Lung microvascular endothelial cell (primary cell): Measurements from ENCODE around the gene CST4. TPM values are rescaled to one million over a fixed set of nuclear protein-coding genes. Genes with fewer than 3 reads are reported as not detected.
"Not testable (repeated sequence)": the region's sequence is repeated elsewhere in the genome, so short reads cannot be mapped to it uniquely, and the experiment has no call there.

Experiments
- DNase-seq, 2 donors: peaks; one replicate each; pipeline versions ENCODE4 v3.0.0 to v3.0.0-alpha.2; 2010; ENCODE audit warnings: low read depth in 2 of 2
- total RNA-seq: library from RNA; depleted of rRNA; stranded (reverse); fragments of >200 nt; gene quantifications from 2 replicates; pipeline ENCODE4 v1.2.1, GENCODE V29; 2014

Gene CST4
- total RNA-seq, 1 donor from 2014 or later: not detected

DNA sequence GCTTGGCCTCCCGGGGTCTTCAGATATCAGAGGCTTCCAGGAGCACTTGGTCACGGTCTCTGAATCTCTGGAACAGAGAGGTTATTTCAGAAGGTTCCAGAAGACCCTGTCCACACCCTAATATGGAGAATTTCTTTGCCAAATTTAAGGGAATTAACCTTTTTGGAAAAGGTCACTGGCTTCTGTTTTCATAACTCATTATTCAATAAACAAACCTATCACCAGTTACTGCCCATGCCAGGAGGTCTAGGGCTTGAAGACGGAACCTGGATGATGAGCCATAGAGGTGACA lies 507 bp upstream of the CST4 start:
- DNase-seq: no peak

DNA sequence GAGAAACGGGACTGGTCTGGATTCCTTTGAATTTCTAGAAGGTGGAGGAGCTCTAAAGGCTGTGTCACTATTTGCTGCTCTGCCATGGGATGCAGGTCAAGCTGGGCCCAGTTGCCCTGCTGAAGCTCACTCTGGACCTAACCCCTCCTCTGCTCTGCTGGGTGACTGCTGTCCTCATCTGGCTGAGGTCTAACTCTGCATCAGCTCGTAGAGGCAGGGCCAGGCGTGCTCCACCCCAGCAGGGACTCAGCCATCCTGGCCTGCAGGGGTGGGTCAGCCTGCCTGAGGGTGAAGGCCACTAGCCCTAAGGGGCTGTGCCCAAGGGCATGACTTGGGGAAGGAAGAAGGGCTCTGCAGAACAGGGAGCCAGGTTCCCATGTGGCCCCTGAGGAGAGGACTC lies 852 bp downstream of the CST4 start:
- no peak for DNase-seq

DNA sequence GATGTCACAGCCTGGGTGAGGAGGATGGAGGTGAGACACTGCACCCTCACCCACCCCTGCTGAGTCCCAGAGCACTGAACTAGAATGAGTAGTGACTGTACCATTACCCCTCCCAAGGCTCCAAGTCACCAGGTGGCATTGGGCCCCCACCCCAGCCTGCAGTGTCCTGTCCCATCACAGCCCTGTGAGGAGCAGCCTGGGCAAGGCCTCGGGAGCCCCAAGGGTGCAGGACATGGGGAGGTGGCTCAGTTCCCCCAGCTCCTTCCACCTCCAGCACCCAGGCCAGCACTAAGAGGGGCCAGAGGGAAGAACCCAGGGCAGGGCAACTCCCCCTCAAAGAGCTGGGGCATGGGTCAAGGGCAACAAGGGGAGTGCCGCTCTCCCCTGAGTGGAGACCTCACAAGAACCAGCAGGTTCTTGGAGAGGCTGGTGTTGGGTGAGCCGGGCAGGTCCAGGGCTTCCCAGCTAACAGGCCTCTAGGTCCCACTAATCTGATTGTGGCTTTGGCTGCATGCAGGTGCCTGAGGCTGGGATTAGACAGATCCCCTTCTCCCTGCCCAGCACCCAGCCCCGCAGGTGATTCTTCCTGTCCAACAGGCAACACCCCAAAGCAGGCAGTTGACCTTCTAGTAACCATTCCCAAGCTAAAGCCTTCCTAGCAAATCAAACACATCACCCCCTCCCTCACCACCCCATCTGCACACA lies 2.6 kb downstream of the CST4 start:
- no peak for DNase-seq

DNA sequence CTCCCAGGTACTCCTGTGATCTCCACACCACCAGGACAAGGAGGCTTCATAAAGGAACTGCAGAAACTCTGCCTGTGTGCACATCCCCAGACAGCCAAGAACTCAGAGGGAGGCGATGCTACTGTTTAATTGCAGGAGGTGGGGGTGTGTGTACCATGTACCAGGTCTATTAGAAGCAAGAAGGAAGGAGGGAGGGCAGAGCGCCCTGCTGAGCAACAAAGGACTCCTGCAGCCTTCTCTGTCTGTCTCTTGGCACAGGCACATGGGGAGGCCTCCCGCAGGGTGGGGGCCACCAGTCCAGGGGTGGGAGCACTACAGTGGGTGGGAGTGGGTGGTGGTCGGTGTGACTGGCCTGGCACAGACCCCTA lies 3.3 kb downstream of the CST4 start:
- DNase-seq: not testable (repeated sequence)

DNA sequence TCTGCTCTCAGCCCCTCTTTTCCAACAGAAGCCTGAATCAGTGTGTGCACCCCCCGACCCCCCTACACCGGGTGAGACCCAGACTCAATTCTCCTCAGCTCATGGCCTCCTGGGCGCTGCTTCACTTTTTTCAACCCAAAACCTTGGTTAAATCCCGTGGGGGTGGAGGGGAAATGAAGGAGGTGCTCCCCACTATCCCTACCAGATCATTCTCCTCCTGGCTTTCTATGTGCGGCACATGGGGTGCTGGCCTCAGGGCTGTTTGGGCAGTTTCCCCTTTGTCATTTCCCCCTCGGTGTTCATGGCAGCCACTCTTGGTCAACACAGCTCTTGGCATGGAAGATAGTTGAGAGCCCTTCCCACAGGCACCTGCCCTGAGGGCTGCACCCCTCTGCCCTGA lies 4.6 kb downstream of the CST4 start:
- DNase-seq: no peak

DNA sequence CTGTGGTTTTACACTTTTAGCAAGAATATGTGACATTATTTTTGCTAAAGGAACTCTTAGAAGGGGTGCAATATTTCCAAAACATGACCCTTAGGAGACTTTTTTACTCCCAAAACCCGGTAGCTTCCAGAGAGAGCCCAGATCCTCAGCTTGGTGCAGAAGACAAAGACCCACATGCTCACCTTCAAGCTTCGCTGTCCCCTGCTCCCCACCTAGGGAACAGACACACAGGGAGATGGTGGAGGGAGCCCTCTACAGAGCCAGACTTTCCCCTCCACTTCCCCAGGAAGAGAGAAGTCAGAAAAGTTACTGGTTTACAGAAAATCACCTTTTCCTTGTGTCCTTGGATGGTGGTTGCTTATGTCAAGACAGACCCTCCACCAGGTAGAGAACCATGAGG lies 5.0 kb downstream of the CST4 start:
- DNase-seq: no peak

DNA sequence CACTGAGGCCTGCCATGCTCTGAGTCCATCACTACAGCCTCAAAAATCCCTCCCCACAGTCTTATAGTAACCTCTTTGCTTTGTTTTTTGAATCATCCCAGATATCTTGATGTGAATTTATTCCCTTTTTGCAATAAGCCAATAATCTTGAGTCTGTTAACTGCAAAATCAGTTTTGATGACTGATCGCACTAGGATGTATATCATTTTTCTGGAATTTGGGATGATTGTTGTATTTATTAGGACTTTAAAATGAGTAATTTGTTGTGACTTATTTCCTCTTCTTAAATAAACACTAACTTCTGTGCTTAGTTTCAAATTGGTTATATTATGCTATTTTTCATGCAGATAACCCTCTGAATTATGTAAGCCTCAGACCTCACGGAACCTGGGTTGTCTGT lies 5.6 kb downstream of the CST4 start:
- peak in 1 of 2 donors; percentile 59 for DNase-seq

DNA sequence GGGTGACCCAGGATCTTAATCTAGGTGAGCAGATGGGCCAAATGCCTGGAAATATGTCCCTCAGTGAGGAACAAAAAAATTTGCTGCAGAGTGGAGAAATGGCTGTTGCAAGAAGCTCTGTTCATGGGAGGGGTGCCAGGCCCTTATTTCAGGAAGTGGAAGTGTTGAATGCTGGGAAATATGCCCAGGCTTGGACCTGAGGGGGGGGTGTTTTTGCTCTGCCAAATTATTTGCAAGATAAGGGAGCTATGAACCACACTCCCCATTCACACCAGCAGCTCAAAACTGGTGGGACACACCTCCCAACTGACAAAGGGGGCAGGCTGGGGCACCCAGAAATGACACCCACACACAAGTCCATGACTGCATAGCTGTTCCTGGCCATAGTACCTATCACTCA lies 8.7 kb downstream of the CST4 start:
- no peak for DNase-seq

DNA sequence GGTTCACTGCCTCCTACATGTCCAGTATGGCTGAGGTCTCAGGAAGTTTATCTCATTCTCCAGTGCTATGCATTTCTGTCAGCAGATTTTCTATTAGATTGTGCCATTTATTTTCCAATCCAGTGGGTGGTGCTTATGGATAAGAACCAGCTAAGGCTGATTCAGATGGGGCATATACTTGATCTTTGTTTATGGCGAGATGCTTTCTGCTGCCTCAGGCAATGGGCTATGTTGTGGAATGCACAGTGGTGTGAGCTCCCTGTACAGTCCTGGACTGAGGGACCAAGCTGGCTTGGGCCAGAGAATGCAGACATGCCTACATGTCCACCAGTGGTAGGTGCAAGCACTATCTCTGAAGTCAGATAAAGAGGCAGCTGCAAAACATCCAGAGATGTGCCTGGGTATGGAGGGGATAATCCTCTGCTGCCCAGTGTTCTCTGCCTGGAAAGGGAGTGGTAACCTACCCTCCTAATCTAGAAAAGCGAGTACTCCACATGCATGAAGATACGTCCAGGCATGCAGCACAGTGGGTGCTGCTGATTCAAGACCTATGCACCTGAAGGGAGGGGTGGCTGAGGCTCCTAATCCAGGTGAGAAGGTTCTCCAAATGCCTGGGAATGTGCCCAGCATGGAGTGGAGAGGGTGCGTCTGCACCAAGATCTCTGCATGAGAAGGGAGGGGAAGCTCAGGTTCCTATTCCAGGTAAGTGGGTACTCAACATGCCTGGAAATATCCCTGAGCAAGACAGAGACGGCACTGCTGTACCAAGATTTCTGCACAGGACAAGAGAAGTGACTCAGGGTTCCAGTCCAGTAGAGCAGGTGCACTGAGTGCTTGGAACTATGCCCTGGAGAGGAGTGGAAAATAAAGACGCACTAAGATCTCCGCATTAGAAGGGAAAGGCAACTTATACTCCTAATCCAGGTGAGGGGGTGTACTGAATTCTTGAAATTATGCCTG lies 9.4 kb downstream of the CST4 start:
- DNase-seq: no peak

DNA sequence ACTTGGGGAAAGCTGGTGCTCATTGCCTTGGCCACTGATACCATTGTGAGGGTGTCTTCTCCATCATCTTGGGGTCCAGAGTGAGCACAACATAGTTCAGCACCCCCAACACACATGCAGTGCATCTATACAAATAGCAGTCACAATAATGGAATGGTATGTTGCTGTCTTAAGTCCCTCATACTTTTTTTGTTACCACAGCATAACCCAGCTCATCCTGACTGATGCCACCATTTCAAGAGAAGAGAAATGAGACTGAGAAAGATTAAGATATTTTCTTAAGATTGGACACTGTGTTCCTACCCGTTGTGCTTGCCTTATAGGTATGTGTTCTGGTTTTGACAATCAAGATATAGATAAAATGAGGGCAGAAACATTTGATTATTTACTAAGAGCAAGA lies 15.6 kb downstream of the CST4 start:
- DNase-seq: no peak

DNA sequence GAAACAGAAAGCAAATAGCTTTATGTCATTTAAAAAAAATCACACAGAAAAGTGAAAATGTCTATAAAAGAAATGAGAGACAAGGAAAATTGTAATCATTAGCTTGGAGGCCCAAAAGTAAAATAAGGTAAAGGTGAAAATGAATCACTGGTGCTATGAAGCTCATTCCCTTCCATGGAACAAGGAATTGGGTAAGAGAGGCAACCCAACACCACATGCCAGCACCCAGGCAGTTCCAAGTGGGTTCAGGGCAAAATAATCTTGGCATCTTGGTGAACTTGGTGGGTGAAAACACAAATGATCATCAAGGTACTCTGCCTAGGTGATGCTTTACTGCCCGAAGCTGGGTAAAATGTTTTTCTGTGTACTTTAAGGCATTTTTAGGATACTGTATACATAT lies 16.7 kb downstream of the CST4 start:
- DNase-seq: no peak

DNA sequence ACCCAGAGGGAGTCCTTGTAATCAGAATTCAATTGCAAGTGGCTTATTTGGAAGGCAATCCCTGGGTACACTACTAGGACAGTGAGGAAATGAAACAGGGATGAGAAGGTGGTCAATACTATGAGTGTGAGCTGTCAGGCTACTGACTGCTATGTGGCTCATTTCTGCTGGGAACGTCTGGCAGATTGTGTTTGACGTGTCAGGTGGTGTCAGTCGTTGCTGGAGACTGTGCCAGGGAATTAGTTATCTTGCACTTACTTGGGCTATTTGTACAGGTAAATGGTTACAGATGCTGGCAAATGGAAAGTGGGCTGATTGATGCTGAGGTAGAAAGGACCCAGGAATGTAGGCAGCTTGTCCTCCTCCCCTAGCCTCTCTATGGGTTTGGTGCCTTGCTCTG lies 17.4 kb downstream of the CST4 start:
- DNase-seq: no peak

DNA sequence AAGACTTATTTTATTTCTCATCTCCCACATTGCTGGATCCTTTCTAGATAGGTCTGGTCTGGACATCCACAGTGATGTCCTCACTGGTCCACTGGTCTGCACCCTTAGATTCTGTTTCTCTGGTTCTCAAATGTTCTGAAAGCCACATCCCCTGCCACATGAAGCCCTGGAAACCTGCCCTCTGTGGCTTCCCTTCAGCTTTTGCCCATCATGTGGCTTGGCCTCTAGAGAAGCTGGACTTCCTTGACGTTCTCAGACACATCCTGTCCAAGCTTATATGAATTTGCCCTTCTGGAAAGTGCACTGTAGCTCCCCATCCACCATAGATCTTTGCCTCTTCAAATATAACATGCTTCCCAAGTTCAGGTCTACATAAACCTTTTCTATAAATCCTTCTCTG lies 18.5 kb downstream of the CST4 start:
- DNase-seq: peak in 1 of 2 donors; percentile 36

DNA sequence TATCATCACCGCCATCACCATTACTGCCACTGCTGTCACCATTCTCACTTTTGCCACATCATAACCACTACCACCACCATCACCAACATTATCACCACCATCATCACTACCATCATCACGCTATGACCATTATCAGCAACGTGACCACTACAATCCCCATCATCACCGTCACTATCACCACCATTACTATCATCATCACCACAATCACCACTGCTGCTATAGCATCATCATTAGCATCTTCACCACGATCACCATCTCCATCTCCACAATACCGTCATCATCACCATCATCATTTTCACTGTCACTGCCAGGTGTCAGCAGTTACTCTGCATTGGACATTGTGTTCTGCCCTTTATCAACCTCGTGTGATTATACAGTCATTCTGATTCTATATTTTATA lies 19.0 kb downstream of the CST4 start:
- DNase-seq: no peak

DNA sequence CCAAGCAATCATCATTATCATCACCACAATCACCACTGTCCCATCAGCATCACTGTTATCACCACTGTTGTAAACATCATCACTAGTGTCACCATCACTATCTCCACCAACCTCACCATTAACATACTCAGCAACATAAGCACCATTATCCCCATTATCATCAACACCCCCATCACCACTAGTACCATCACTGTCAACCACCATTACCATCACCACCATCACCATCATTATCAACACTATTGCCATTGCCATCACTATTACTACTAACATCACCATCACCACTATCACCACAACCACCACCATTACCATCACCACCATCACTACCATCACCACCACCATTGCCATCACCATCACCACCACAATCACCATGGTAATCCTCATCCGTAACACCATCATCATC lies 19.5 kb downstream of the CST4 start:
- DNase-seq: no peak

DNA sequence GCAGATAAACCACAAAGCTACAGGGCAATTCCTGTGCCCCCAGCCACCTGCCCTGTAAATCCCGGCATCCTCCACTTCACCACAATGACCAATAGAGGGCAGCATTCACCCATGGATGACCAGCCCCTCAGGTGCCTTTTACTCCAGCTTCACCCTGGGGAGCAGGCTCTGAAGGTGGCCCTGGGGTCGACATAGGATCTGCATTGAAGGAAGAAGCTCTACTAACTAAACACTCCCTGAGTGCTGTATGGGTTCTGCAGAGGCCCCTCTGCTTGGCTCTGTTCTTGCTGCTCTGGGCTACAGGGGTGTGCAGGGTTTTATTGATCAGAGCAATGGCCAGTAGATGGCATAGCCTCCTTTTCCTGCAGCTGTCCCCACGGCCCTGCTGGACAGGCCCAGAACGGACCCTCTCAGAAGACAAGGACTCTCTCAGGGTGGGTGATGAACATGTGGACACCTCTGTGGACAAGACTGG lies 20.3 kb downstream of the CST4 start:
- DNase-seq: peak; percentile 67 to 74

DNA sequence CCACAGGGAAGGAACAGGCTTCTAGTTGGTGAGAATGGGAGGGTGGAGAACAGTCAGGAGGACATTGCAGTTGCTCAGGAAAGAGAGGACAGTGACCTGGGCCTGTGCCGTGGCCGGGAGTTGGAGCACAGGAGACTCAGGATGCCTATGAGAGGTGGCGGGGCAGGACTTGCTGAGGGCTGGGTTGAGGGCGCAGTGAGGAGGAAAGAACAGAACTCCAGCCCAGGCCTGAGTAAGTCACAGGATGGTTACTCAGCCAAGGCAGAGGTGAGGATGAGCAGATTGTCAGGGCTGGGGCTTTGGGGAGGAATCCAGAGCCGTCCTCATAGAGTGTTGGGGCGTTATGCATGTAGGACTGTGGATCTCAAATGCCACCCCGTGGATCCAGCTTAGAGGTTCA lies 21.2 kb downstream of the CST4 start:
- DNase-seq: no peak

DNA sequence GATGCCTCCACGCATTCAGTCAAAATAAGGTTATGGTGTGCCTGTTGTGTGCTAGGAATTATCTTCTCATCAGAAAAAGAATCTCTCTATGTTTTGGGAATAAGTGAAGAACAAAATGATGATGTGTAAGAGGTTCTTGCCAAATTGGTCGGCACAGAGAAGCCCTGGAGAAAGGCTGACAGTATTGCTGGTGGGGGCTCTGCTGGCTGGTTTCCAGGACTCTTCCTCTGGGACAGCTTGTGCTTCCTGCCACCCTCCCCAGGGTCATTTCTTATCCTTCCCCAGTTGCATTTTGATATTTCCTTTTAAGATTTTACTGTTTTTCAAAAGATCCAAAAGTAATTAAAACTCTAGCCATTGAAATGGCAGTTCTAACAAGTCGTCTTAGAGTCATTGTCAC lies 22.1 kb downstream of the CST4 start:
- peak in 1 of 2 donors; percentile 8 for DNase-seq

DNA sequence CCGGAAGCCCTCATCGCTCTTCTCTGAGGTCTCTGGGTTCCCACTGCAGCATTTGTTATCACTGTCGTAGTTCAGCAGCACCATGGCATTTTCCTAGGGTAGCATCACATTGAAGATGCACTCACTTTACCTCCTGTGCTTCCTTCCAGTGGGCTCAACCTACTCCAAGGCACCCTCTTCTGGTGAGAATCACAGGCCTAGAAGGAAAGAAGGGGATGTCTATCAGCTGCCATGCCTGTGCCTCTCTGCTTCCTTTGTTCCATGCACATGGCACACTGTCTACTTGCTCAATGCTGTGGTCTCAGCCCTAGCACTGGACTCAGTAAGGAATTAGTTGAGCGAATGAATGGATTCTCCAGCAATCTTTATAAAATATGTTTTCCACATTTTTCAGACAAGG lies 22.6 kb downstream of the CST4 start:
- DNase-seq: peak in 1 of 2 donors; percentile 6

DNA sequence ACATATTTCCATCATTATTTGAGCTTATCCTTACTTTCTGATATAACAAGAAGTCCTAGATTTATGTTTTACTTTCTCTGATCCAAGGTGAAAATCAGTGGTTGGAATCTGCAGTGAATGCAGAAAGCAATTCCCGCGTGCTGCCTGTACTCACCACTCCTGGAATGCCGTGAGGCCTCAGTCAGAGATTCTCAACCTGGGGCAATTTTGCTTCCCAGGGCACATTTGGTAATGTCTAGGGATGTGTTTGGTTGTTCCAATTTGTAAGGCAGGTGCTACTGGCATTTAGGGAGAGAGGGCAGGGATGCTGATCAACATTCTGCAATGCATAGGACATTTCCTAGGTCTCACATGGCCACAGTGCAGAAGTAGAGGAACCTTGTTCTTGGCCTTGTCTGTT lies 23.9 kb downstream of the CST4 start:
- DNase-seq: no peak

DNA sequence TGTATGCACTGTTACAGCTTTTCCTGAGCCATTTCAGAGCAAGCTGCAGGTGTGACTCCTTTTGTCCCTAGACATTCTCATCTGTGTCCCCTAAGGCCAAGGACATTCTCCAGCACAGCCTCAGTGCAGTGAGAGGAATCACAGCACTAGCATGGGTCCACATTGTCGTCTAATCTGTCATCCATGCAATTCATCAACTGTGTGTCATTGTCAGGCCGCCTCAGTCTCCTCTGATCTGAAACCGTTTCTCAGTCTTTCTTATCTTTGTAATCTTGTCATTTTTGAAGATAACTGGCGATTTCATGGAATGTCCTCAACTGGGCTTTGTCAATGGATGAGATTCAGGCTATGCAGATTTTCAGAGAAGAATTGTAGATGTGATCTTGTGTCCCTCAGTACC lies 24.8 kb downstream of the CST4 start:
- DNase-seq: not testable (repeated sequence)

DNA sequence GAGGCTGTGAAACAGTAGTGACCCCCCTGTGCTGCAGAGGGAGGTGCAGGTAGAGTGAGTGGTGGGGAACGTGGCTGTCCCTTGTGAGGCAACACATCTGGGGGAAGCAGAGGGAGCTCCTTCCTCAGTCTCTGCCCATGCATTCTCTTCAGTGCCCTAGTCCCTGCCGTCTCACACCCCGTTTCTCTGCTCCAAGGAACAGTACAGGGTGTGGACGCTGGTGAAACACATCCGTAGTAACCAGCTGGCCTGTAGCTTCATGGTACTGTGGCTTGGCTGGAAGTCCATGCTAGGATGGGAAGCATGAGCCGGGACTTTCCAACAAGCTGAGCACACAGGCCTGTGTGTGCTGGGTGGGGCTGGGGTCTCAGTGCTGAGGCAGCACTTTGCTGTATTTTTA lies 25.7 kb downstream of the CST4 start:
- no peak for DNase-seq

DNA sequence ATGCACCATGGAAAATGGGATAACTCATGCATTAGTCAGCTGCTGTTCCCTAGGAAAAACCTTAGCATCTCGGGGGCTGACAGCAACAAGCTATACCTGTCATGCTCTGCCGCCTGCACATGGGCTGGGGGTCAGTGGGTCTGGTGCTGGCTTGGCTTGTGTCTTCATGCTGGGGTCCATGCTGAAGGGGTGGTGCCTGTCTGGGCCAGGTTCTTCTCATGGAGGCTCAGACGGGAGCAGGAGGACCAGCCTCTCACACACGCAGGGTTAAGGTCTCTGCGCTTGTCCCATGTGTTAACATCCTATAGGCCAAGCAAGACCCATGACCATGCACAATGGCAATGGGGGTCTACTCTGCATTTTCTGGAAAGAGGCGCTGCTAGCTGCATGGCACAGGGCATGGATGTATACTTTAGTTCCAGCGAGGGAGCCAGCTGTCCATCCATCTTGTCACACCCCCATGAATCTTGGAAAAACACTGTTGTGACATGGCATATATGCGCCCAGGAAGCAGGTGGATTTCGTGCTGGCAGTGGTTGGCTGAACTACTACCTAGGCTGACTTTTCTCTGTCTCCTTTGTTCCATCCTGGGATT lies 26.5 kb downstream of the CST4 start:
- DNase-seq: no peak
